Mucosa of stomach (tissue), 1 donor: ENCODE measurements around the gene SLC13A5.
"Not testable (repeated sequence)": the region's sequence is repeated elsewhere in the genome, so short reads cannot be mapped to it uniquely, and the experiment has no call there.

Source experiments
- H3K27me3 ChIP-seq: one replicate; pipeline ENCODE4 v1.7.0; 2013; ENCODE audit warnings: mild to moderate bottlenecking, low read length; ENCODE audit not compliant: control insufficient read depth, insufficient read depth
- H3K36me3 ChIP-seq: one replicate; pipeline ENCODE4 v1.7.0; 2013; ENCODE audit warnings: low read length; ENCODE audit not compliant: control insufficient read depth, insufficient read depth
- H3K4me1 ChIP-seq: one replicate; pipeline ENCODE4 v1.7.0; 2013; ENCODE audit warnings: mild to moderate bottlenecking, low read length; ENCODE audit not compliant: control insufficient read depth, insufficient read depth
- H3K4me3 ChIP-seq: one replicate; pipeline ENCODE4 v1.7.0; 2013; ENCODE audit warnings: low read length
- H3K9ac ChIP-seq: one replicate; pipeline ENCODE4 v1.7.0; 2013; ENCODE audit warnings: mild to moderate bottlenecking, low read length, moderate library complexity
- H3K9me3 ChIP-seq: one replicate; pipeline ENCODE4 v1.7.0; 2013; ENCODE audit warnings: mild to moderate bottlenecking, low read length, moderate library complexity; ENCODE audit not compliant: control insufficient read depth
- donor health status: Pancreatic carcinoma.

The SLC13A5 gene

GRCh38 chr17:6713130-6713917 lies at the start of gene SLC13A5:
SLC13A5 (minus strand) TSS chr17:6713369; CDS start chr17:6713333, 36 bp downstream.
- Histone ChIP-seq H3K27me3 (peaks cover 28% of the 10 kb centered on the region), H3K36me3 (no peaks in the 10 kb centered on the region), H3K9ac (no peak within 1 kb of the TSS), H3K4me3 (no peak within 1 kb of the TSS), H3K4me1 (peaks cover 17% of the 10 kb centered on the region), H3K9me3 (no peaks in the 10 kb centered on the region)

GRCh38 chr17:6761779-6762178 lies 48.6 kb upstream of the SLC13A5 start:
- Histone ChIP-seq H3K36me3 (peaks cover 14% of the 10 kb centered on the region), H3K9ac (no peak overlapping the region), H3K4me1 (peaks cover 4% of the 10 kb centered on the region), H3K27me3 (no peaks in the 10 kb centered on the region), H3K9me3 (no peaks in the 10 kb centered on the region), H3K4me3 (no peak overlapping the region)

DNA sequence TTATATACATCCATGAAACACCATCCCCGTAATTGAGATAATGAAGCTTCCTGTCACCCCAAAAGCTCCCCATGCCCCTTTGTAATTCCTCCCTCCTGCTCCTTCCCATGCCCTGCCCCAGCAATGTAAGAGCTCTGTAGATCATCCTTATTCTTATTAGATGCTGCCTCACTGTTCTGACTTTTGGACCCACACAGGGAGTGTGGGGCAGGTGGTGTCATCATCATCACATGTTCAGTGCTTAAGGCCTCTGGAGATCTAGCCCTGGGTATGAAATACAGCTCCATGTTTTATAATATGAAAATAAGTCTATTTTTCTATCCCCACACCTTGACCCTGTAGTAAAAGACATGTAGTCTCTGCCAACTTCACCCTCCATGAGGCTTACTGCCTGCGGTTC lies 44.6 kb upstream of the SLC13A5 start:
- Histone ChIP-seq H3K9ac (no peak overlapping the region), H3K4me3 (no peak overlapping the region), H3K27me3 (no peaks in the 10 kb centered on the region), H3K4me1 (peaks cover 18% of the 10 kb centered on the region), H3K36me3 (peaks cover 6% of the 10 kb centered on the region), H3K9me3 (no peaks in the 10 kb centered on the region)

GRCh38 chr17:6756425-6757031 lies 43.4 kb upstream of the SLC13A5 start:
- Histone ChIP-seq H3K27me3 (no peaks in the 10 kb centered on the region), H3K36me3 (no peaks in the 10 kb centered on the region), H3K4me1 (peaks cover 18% of the 10 kb centered on the region), H3K4me3 (peak overlapping the region; percentile 74), H3K9me3 (no peaks in the 10 kb centered on the region), H3K9ac (peak overlapping the region; percentile 81)

DNA sequence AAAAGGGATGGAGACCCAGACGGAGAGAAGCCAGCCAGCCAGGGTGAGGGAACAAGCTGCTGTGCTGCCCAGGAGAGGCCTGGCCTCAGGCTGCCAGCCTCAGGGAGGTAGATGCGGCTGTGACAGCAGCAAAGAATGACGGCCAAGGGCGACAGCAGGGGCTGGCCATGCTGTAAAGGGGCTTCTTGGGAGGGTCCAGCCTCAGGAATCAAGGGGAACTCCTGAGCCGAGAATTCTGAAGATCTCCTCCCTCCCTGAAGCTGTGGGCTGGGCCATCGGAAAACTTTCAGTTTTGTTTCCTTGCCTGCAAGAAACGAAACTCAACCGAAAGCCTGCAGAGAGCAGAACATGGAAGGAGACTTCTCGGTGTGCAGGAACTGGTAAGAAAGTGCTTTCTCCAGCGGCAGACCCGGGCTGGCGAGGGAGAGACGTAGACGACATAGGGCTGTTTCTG lies 42.6 kb upstream of the SLC13A5 start, which contains the start of gene XAF1:
XAF1 (plus strand) TSS at position 316 of the 454 bp plus-strand sequence; CDS start at position 349, 33 bp downstream.
- H3K27me3 ChIP-seq, result no peaks in the 10 kb centered on the region
- H3K4me1 ChIP-seq, result peaks cover 18% of the 10 kb centered on the region
- H3K9ac ChIP-seq, result peak within 1 kb of the TSS; percentile 81
- peak within 1 kb of the TSS; percentile 74 for H3K4me3 ChIP-seq
- H3K9me3 ChIP-seq, result no peaks in the 10 kb centered on the region
- no peaks in the 10 kb centered on the region for H3K36me3 ChIP-seq

DNA sequence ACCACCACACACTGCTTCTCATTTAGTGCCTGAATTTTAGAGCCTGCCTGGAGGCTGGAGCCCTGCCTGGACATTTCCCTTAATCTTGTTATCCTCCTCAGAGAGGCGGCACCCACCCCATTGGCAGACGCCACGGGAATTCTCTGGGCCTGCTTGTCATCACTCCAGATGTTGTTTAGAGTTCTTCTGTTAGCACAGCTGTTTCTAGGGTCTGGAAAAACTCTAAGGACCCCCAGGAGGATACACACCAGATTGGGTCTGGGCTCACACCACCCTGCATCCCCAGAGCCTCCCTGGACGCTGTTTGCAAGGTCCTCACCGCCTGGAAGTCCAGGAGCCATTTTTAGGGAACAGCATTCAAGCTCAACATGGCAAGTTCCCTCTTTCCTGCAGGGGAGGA lies 42.1 kb upstream of the SLC13A5 start:
- H3K9ac ChIP-seq, result peak overlapping the region; percentile 81
- H3K9me3 ChIP-seq, result no peaks in the 10 kb centered on the region
- H3K4me1 ChIP-seq, result peaks cover 18% of the 10 kb centered on the region
- no peaks in the 10 kb centered on the region for H3K36me3 ChIP-seq
- no peaks in the 10 kb centered on the region for H3K27me3 ChIP-seq
- H3K4me3 ChIP-seq, result peak overlapping the region; percentile 74

GRCh38 chr17:6753546-6753945 lies 40.4 kb upstream of the SLC13A5 start:
- Histone ChIP-seq H3K36me3 (no peaks in the 10 kb centered on the region), H3K27me3 (no peaks in the 10 kb centered on the region), H3K9ac (no peak overlapping the region), H3K4me3 (no peak overlapping the region), H3K9me3 (no peaks in the 10 kb centered on the region), H3K4me1 (peaks cover 18% of the 10 kb centered on the region)

DNA sequence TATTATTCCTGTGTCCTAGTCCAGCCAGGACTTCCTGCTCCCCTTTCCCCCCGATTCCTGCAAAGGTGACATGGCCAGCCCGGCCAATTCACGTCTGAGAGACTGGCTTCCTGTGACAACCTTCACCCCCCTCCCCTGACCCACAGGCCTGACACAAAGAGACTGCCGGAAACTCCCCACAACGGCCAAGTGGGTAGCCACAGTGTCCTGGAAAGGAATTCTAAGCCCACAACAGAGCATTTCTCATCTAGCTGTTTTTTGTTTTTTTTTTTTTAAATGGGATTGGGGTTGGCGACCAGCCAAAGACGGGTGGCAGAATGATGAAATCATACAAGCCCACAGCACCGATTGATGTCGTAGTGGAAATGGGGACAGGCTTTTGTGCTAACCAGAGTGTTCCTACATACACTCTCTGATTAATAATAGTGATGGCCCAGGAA lies 39.9 kb upstream of the SLC13A5 start:
- H3K9ac ChIP-seq, result no peak overlapping the region
- H3K9me3 ChIP-seq, result no peaks in the 10 kb centered on the region
- H3K4me3 ChIP-seq, result no peak overlapping the region
- no peaks in the 10 kb centered on the region for H3K36me3 ChIP-seq
- no peaks in the 10 kb centered on the region for H3K27me3 ChIP-seq
- peaks cover 18% of the 10 kb centered on the region for H3K4me1 ChIP-seq

DNA sequence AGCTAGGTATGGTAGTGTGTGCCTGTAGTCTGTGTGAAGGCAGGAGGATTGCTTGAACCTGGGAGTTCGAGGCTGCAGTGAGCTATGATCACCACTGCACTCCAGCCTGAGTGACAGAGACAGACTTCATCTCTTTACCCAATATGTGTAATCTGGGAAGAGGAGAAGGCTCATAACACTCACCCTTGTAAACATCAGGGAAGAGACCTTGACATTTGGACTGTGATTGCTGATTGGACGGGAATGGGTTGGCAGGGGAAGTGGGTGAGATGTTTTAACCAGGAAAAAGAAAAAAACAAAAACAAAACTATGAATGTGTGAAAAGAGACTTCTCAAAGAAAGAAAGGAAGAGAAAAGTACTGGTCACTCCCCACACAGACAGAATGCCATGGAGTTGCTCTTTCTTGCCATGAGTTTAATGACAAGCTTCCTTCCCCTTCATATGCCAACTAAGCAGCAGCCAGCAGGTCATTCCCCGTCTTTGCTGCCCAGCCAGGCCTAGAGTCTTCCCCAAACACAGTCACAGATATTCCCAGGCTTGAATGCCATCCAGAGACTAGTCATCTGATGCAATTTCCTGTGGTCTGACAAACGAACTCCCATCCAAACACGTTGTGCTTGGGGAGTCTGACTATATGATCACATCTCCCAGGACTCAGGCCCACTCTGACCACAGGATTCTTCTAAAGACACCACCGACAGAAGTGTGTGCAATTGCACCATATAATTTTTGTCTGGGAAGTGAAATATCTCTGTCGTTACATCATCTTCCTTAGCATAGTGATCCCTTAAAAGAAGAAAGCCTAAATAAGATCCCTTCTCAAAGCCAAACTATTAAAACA lies 39.1 kb upstream of the SLC13A5 start:
- Histone ChIP-seq H3K4me3 (no peak overlapping the region), H3K36me3 (no peaks in the 10 kb centered on the region), H3K9ac (no peak overlapping the region), H3K4me1 (peaks cover 18% of the 10 kb centered on the region), H3K9me3 (no peaks in the 10 kb centered on the region), H3K27me3 (no peaks in the 10 kb centered on the region)

DNA sequence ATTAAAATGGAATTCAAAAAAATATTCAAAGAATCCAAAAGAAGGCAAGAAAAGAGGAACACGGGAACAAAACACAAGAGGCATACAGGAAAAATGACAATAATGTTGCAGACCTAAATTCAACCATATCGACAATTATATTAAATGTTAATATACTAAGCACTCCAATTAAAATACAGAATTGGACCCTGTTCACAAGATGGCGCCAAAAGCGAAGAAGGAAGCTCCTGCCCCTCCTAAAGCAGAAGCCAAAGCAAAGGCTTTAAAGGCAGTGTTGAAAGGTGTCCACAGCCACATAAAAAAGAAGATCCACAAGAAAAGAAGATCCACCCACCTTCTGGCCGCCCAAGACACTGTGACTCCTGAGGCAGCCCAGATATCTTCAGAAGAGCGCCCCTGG lies 36.4 kb upstream of the SLC13A5 start:
- Histone ChIP-seq H3K4me3 (no peak overlapping the region), H3K36me3 (no peaks in the 10 kb centered on the region), H3K9ac (no peak overlapping the region), H3K9me3 (no peaks in the 10 kb centered on the region), H3K27me3 (no peaks in the 10 kb centered on the region), H3K4me1 (no peaks in the 10 kb centered on the region)

DNA sequence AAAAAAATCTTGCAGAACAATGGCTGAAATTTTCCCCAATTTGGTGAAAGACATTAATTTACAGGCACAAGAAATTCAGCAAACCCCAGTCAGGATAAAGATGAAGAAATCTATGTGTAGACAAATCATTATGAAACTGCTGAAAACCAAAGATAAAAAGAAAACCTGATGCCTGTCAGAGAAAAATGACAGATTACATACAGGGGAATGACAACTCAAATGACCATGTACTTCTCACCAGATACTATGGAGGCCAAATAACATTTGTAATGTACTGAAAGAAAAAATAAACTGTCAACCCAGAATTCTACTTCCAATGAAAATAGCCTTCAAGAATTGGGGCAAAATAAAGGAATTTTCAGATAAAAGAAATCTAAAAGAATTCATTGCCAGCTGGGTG lies 35.4 kb upstream of the SLC13A5 start:
- H3K36me3 ChIP-seq, result no peaks in the 10 kb centered on the region

DNA sequence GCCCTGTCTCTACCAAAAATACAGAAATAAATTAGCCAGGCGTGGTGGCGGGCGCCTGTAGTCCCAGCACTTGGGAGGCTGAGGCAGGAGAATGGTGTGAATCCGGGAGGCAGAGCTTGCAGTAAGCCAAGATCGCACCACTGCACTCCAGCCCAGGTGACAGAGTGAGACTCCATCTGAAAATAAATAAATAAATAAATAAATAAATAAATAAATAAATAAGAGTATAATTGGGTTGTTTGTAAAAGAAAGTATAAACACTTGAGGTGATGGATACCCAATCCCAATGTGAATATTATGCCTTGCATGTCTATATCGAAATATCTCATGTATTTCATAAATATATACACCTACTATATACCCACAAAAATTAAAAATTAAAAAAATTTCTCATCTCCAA lies 33.5 kb upstream of the SLC13A5 start:
- not testable (repeated sequence) for H3K9me3 ChIP-seq, H3K4me1 ChIP-seq, H3K4me3 ChIP-seq, H3K9ac ChIP-seq, H3K36me3 ChIP-seq, H3K27me3 ChIP-seq

More for the DNA sequence above, 35.4 kb upstream of the SLC13A5 start:
- H3K4me1 ChIP-seq, result no peaks in the 10 kb centered on the region
- no peaks in the 10 kb centered on the region for H3K27me3 ChIP-seq
- H3K4me3 ChIP-seq, result no peak overlapping the region
- no peaks in the 10 kb centered on the region for H3K9me3 ChIP-seq
- H3K9ac ChIP-seq, result no peak overlapping the region
